Activated effector memory CD4-positive, alpha-beta T cell treated with Interleukin-2 at 50 U/mL for 16 hours (primary cell): ENCODE data around the gene ARR3.
A peak's percentile ranks its signal among the peaks of the same experiment; 100 is the strongest.
"Not testable (repeated sequence)": the region's sequence is repeated elsewhere in the genome, so short reads cannot be mapped to it uniquely, and the experiment has no call there.

Source experiments
- DNase-seq: peaks from one replicate; pipeline ENCODE4 v3.0.0-alpha.2; 2020

ARR3 gene

DNA sequence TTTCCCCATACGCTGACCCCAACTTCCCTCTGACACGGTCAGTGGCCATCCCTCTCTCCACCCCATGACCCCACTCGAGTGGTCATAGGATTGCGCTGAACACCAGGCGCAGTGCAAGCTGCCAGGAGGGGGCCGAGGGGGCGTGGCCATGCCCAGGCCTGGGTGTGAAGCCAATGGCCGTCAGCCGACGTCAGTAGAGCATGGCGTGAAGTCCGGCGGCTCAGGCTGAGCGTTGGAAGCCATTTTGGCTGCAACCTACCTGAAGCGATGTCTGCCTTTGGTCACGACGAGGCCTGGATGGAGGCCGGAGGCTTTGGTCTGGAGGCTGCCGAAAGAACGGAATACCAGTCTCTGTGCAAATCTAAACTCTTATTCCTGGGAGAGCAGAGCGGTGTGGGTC, 13.8 kb downstream of the ARR3 start, which contains the start of gene RAB41:
RAB41 (plus strand) TSS at position 222 of the 400 bp plus-strand sequence; CDS start at position 268, 46 bp downstream.
- DNase-seq, result no peak

- DNase-seq, result no peak
These were observed 21.1 kb downstream of the ARR3 start for GRCh38 chrX:70289168-70289792.

GRCh38 chrX:70289793-70290770, 21.9 kb downstream of the ARR3 start, which contains the start of the genes KIF4A and PDZD11:
KIF4A (plus strand) TSS chrX:70290104; CDS start chrX:70290459, 355 bp downstream.
PDZD11 (minus strand) TSS chrX:70289927; CDS start chrX:70289341, 586 bp downstream.
- DNase-seq, result peak; percentile 72

DNA sequence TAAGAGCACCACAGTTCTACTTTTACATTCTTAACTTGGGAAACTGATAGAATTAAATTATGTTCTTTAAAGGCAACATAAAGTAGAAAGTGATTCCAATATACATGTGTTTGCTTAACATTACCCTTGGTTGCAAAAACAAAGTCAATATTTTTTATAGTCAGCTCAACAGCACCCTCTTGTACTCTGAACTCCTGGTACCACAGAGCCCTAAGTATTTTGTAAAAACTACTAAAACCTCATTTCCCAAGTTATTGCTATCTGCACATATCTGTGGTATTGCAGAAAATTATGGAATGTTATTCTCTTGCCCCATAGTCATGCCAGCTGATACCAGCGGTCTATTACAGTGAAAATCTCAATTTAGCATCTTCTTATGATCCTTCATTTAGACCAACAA, 24.7 kb downstream of the ARR3 start:
- no peak for DNase-seq

DNA sequence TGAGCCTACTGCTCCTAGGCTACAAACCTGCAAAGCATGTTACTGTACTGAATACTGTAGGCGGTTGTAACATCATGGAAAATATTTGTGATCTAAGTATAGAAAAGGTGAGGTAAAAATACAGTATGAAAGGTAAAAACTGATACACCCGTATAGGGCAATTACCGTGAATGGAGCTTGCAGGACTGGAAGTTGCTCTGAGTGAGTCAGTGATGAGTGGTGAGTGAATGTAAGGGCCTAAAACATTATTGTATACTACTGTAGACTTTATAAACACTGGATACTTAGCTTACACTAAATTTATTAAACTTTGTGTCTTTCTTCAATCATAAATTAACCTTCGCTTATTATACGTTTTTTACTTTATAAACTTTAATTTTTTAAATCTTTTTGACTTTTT, 25.5 kb downstream of the ARR3 start:
- DNase-seq, result no peak

GRCh38 chrX:70301716-70302115, 33.6 kb downstream of the ARR3 start:
- no peak for DNase-seq

DNA sequence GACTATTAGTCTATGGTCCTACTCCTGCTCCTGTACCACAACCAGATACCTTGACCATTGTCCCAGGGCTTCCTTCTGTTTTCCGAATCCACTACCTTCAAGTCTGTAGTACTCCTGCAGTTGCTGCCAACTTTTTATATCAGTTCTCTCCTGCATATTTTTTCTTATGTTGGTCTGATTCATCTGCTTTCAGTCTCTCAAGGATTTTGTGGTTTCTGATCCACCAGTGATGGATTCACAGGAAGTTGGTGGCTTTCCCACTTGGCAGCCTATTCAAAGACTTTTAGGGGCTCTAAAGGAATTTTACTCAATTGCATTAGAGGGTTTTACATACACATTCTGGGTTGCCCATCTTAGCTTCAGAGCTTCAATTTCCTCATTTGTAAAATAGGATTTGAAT, 45.4 kb downstream of the ARR3 start:
- DNase-seq, result no peak

- no peak for DNase-seq
These were observed 54.6 kb downstream of the ARR3 start for GRCh38 chrX:70322784-70323183.

GRCh38 chrX:70323628-70324027, 55.5 kb downstream of the ARR3 start:
- not testable (repeated sequence) for DNase-seq

GRCh38 chrX:70324326-70324725, 56.2 kb downstream of the ARR3 start:
- DNase-seq, result no peak

- DNase-seq, result no peak
These were observed 63.0 kb downstream of the ARR3 start for GRCh38 chrX:70331161-70331560.
